Activated T-helper 2 cell treated with anti-CD3 and anti-CD28 coated beads, Interferon-gamma antibody, Interleukin-2, Interleukin-4, amounts not matched to agents 10 μg/mL and 5 μg/mL and 100 μg/mL, durations not matched to agents 14 hours and 24 hours and 36 hours (primary cell): Measurements from ENCODE around the gene PPP4R2. TPM values are rescaled to one million over a fixed set of nuclear protein-coding genes. Genes with fewer than 3 reads are reported as not detected.
"Not testable (repeated sequence)": the region's sequence is repeated elsewhere in the genome, so short reads cannot be mapped to it uniquely, and the experiment has no call there.

Source experiments
- DNase-seq: peaks from one replicate; pipeline ENCODE4 v3.0.0; 2021; ENCODE audit warnings: low spot score
- H3K27ac Mint-ChIP-seq: one replicate; pipeline ENCODE4 v1.8.0; 2021; ENCODE audit warnings: mixed read lengths
- H3K27me3 Mint-ChIP-seq: one replicate; pipeline ENCODE4 v1.8.0; 2021; ENCODE audit warnings: low read depth, mixed read lengths
- H3K36me3 Mint-ChIP-seq: one replicate; pipeline ENCODE4 v1.8.0; 2021; ENCODE audit warnings: low read depth, mixed read lengths
- H3K4me1 Mint-ChIP-seq: one replicate; pipeline ENCODE4 v1.8.0; 2021; ENCODE audit warnings: low read depth, mixed read lengths
- H3K4me3 Mint-ChIP-seq: one replicate; pipeline ENCODE4 v1.8.0; 2021; ENCODE audit warnings: low read depth, mild to moderate bottlenecking, moderate library complexity, mixed read lengths
- H3K9me3 Mint-ChIP-seq: one replicate; pipeline ENCODE4 v1.8.0; 2021; ENCODE audit warnings: mixed read lengths
- intact Hi-C: fragments of 100-400 bp; cut with micrococcal nuclease; formaldehyde crosslinking; loops from one replicate; pipeline ENCODE4 v1.15.1; 2023
- total RNA-seq: library from RNA; stranded (reverse); gene quantifications from 2 replicates; pipeline ENCODE4 v1.2.3, GENCODE V29; 2022

The PPP4R2 gene
- total RNA-seq, 1 donor from 2014 or later = 105 TPM

DNA sequence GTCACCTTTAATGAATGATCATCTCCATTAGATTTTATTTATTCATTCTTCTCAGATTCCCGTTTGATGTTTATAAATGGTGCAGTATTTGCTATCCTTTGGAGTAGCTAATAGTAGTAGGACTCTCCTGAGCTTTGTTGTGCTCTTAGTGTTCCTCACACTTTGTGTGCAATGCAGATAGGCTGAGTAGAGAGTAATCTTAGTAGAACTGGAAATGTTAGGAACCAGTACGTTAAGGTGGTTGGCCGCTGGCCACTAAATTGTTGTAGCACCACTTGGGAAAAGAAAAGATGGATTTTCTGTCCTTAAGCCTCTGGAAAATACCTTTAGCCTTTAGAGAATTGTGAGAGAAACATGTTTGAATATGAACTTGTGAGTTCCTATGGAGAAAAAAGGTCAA, 44.9 kb downstream of the PPP4R2 start:
- Mint-ChIP-seq H3K9me3 (no peaks in the 10 kb centered on the region), H3K36me3 (peaks cover 33% of the 10 kb centered on the region), H3K4me3 (no peak overlapping the region), H3K4me1 (peaks cover 58% of the 10 kb centered on the region), H3K27ac (peak overlapping the region; percentile 65), H3K27me3 (no peaks in the 10 kb centered on the region)
- intact Hi-C loops = loop anchor here (2.0 kb wide), 1 partner anchor 65 kb away; no protein-coding TSS in a partner anchor
- DNase-seq = no peak

DNA sequence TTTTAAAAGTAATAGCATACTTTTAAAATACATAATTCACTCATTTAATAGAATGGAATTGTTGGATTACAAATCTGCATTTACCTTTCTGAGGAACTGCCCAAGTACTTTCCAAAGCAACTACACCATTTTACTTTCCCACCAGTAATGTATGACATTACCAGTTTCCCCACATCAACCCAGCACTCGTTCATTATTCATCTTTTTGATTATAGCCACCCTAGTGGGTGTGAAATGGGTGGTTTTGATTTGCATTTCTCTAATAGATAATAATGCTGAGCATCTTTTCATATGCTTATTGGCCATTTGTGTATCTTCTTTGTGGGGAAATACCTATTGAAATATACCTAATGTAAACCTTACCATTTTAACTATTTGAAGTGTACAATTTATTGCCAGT, 46.8 kb downstream of the PPP4R2 start:
- Mint-ChIP-seq H3K27me3 (no peaks in the 10 kb centered on the region), H3K9me3 (no peaks in the 10 kb centered on the region), H3K4me1 (peaks cover 45% of the 10 kb centered on the region), H3K27ac (no peak overlapping the region), H3K4me3 (no peak overlapping the region), H3K36me3 (peaks cover 28% of the 10 kb centered on the region)
- intact Hi-C loops = no loop called here
- no peak for DNase-seq

DNA sequence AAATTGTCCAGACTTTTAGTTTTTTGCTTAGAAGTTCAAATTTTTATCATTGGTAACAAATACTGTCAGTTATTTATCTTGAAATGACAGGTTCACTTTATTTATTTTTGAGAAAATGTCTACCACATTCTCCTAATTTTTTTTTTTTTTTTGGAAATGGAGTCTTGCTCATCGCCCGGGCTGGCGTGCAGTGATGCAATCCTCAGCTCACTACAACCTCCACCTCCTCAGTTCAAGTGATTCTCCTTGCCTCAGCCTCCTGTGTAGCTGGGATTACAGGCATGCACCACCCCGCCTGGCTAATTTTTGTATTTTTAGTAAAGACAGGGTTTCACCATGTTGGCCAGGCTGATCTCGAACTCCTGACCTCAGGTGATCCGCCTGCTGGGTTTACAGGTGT, 48.8 kb downstream of the PPP4R2 start:
- Mint-ChIP-seq H3K27me3 (no peaks in the 10 kb centered on the region), H3K4me3 (no peak overlapping the region), H3K27ac (no peak overlapping the region), H3K4me1 (peaks cover 41% of the 10 kb centered on the region), H3K9me3 (no peaks in the 10 kb centered on the region), H3K36me3 (peaks cover 32% of the 10 kb centered on the region)
- DNase-seq = no peak
- intact Hi-C loops = no loop called here

GRCh38 chr3:73046195-73046594, 49.6 kb downstream of the PPP4R2 start:
- intact Hi-C loops = no loop called here
- H3K9me3 Mint-ChIP-seq = no peaks in the 10 kb centered on the region
- no peak for DNase-seq
- no peaks in the 10 kb centered on the region for H3K27me3 Mint-ChIP-seq
- no peak overlapping the region for H3K27ac Mint-ChIP-seq
- H3K36me3 Mint-ChIP-seq = peaks cover 34% of the 10 kb centered on the region
- peaks cover 33% of the 10 kb centered on the region for H3K4me1 Mint-ChIP-seq
- H3K4me3 Mint-ChIP-seq = no peak overlapping the region

DNA sequence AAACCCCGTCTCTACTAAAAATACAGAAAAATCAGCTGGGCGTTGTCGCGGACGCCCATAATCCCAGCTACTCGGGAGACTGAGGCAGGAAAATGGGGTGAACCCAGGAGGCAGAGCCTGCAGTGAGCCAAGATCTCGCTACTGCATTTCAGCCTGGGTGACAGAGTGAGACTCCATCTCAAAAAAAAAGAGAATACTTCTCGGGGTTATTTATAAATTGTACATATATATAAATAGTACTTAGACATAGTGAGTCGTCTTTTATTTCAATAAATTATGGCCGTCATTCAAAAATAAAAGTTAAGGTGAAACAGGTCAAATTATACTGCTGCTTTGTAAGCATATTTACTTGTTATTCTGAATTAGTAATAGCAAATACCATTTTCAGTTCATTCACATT, 52.7 kb downstream of the PPP4R2 start:
- Mint-ChIP-seq H3K27ac (no peak overlapping the region), H3K36me3 (peaks cover 30% of the 10 kb centered on the region), H3K9me3 (no peaks in the 10 kb centered on the region), H3K27me3 (no peaks in the 10 kb centered on the region), H3K4me3 (no peak overlapping the region), H3K4me1 (peaks cover 14% of the 10 kb centered on the region)
- intact Hi-C loops = no loop called here
- DNase-seq = no peak

DNA sequence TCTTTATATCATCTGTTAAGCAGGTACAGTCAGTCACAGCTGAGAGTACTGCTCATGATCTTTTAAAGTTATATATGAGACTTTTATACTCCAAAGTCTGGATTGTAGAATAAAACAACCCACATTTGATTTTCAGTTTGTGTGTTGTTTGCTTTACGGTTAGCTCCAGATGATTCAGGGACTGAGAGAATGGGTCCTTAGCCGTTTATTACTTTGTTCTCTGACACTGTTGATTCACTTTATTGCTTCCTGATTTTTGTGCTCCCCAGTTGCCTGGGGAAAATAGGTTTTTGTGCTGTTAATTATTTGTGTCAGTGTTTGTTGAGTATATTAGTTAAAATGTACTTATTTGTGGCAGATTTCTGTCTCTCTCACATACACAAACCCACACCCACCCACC, 56.2 kb downstream of the PPP4R2 start:
- intact Hi-C loops = no loop called here
- Mint-ChIP-seq H3K4me1 (peaks cover 14% of the 10 kb centered on the region), H3K4me3 (no peak overlapping the region), H3K27me3 (no peaks in the 10 kb centered on the region), H3K36me3 (peaks cover 19% of the 10 kb centered on the region), H3K9me3 (no peaks in the 10 kb centered on the region), H3K27ac (no peak overlapping the region)
- no peak for DNase-seq

GRCh38 chr3:73055583-73055982, 59.0 kb downstream of the PPP4R2 start:
- intact Hi-C loops = loop anchor here (5.0 kb wide), 1 partner anchor 58 kb away; the partner anchor contains the start of gene PPP4R2
- H3K4me3 Mint-ChIP-seq = no peak overlapping the region
- H3K4me1 Mint-ChIP-seq = peaks cover 20% of the 10 kb centered on the region
- H3K27me3 Mint-ChIP-seq = no peaks in the 10 kb centered on the region
- no peaks in the 10 kb centered on the region for H3K9me3 Mint-ChIP-seq
- DNase-seq = no peak
- peaks cover 23% of the 10 kb centered on the region for H3K36me3 Mint-ChIP-seq
- H3K27ac Mint-ChIP-seq = no peak overlapping the region

- H3K4me1 Mint-ChIP-seq = peaks cover 20% of the 10 kb centered on the region
- H3K4me3 Mint-ChIP-seq = no peak overlapping the region
- peak overlapping the region; percentile 1 for H3K27ac Mint-ChIP-seq
- H3K9me3 Mint-ChIP-seq = no peaks in the 10 kb centered on the region
- peaks cover 23% of the 10 kb centered on the region for H3K36me3 Mint-ChIP-seq
- no peak for DNase-seq
- no peaks in the 10 kb centered on the region for H3K27me3 Mint-ChIP-seq
- intact Hi-C loops = loop anchor here (1.0 to 5.0 kb wide), 2 partner anchors 59 to 117 kb away; partner anchors contain the start of gene PPP4R2
These were observed 59.6 kb downstream of the PPP4R2 start for GRCh38 chr3:73056014-73056844.

DNA sequence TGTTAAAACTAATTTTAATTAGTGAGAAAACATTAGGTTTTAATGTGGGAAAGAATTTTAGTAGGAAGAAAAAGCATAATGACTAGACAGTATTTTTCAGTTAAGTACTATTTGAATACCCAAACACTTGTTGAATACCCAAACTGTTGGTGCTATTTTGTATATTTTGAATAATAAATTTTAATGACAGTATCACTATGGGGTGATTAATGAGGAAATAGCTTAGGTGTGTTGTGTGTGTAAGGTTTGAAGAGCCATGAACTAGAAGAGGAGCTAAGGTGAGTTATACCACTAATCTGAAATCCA, 60.2 kb downstream of the PPP4R2 start:
- Mint-ChIP-seq H3K27ac (no peak overlapping the region), H3K9me3 (no peaks in the 10 kb centered on the region), H3K27me3 (no peaks in the 10 kb centered on the region), H3K4me1 (peaks cover 20% of the 10 kb centered on the region), H3K4me3 (no peak overlapping the region), H3K36me3 (peaks cover 25% of the 10 kb centered on the region)
- no peak for DNase-seq
- intact Hi-C loops = loop anchor here (1.0 to 5.0 kb wide), 2 partner anchors 59 to 117 kb away; partner anchors contain the start of gene PPP4R2

- H3K36me3 Mint-ChIP-seq = peaks cover 50% of the 10 kb centered on the region
- DNase-seq = no peak
- no peak overlapping the region for H3K4me3 Mint-ChIP-seq
- no peaks in the 10 kb centered on the region for H3K9me3 Mint-ChIP-seq
- peaks cover 16% of the 10 kb centered on the region for H3K4me1 Mint-ChIP-seq
- intact Hi-C loops = no loop called here
- no peaks in the 10 kb centered on the region for H3K27me3 Mint-ChIP-seq
- H3K27ac Mint-ChIP-seq = no peak overlapping the region
These were observed 63.7 kb downstream of the PPP4R2 start for GRCh38 chr3:73060302-73060723.

DNA sequence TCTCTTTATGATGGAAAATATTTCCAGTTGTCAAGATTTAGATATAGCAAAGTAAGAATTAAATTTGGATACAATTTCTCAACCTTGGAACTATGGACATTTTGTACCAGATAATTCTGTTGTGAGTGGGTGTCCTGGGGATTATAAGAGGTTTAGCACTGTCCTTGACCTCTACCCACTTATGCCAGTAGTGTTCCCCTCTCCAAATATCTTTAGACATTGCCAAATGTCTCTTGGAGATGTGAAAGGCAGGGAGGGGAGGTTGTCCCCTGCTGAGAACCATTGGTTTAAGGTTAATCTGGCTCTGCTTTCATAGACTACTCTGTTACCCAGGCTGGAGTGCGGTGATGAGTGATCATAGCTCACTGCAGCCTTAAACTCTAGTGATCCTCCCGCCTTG, 64.8 kb downstream of the PPP4R2 start, which contains the start of gene EBLN2:
TSS of gene EBLN2 (plus strand) at position 244 of the 400 bp plus-strand sequence. CDS start 423 bp downstream, outside the sequence.
- no peaks in the 10 kb centered on the region for H3K9me3 Mint-ChIP-seq
- intact Hi-C loops = no loop called here
- peaks cover 10% of the 10 kb centered on the region for H3K4me1 Mint-ChIP-seq
- H3K4me3 Mint-ChIP-seq = no peak within 1 kb of the TSS
- peak within 1 kb of the TSS; percentile 28 for H3K27ac Mint-ChIP-seq
- no peaks in the 10 kb centered on the region for H3K27me3 Mint-ChIP-seq
- H3K36me3 Mint-ChIP-seq = peaks cover 58% of the 10 kb centered on the region
- no peak for DNase-seq

- H3K27me3 Mint-ChIP-seq, H3K4me1 Mint-ChIP-seq, H3K4me3 Mint-ChIP-seq, DNase-seq, H3K27ac Mint-ChIP-seq, H3K9me3 Mint-ChIP-seq, intact Hi-C loops: not testable (repeated sequence)
- peaks cover 49% of the 10 kb centered on the region for H3K36me3 Mint-ChIP-seq
These were observed 69.6 kb downstream of the PPP4R2 start for GRCh38 chr3:73066243-73066642.

DNA sequence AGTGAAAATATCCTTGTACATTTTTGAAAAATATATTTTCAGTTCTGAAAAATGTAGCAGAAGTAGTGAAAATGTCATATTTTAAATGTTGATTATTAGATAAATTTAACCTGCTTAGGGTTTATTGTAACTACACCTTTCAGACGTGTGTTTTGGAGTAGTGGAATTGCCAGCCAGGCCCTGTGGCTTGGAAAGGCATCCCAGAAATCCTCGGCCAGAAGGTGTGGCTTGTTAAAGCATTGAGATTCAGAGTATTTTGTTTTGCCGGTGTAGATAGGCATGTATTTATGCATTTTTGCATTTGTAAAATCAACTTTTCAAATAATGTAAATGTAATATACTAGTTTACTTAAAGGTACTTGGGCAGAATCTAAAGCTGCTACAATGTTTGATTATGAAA, 71.8 kb downstream of the PPP4R2 start:
- Mint-ChIP-seq H3K4me1 (peaks cover 28% of the 10 kb centered on the region), H3K9me3 (no peaks in the 10 kb centered on the region)
- DNase-seq = no peak

More for the DNA sequence above, 71.8 kb downstream of the PPP4R2 start:
- Mint-ChIP-seq H3K27ac (no peak overlapping the region), H3K36me3 (peaks cover 34% of the 10 kb centered on the region), H3K4me3 (no peak overlapping the region), H3K27me3 (no peaks in the 10 kb centered on the region)
- intact Hi-C loops = no loop called here
